GM21576 (cell line): ENCODE data around the gene SMC5.
"Not testable (repeated sequence)": the region's sequence is repeated elsewhere in the genome, so short reads cannot be mapped to it uniquely, and the experiment has no call there.

ENCODE experiments used
- ATAC-seq: cut with Tn5 transposase; IDR thresholded peaks from one replicate; pipeline ENCODE4 v1.9.1; 2021; ENCODE audit warnings: mild to moderate bottlenecking, moderate library complexity; ENCODE audit not compliant: unreplicated experiment

SMC5 gene

GRCh38 chr9:70355801-70356200 lies 97.0 kb downstream of the SMC5 start:
- ATAC-seq: no peak

GRCh38 chr9:70362952-70363351 lies 104.2 kb downstream of the SMC5 start:
- no peak for ATAC-seq

GRCh38 chr9:70363760-70364159 lies 105.0 kb downstream of the SMC5 start:
- no peak for ATAC-seq

GRCh38 chr9:70367305-70367930 lies 108.6 kb downstream of the SMC5 start:
- no peak for ATAC-seq

- no peak for ATAC-seq
These were observed 116.3 kb downstream of the SMC5 start for GRCh38 chr9:70374962-70375618.

- ATAC-seq: no peak
These were observed 123.4 kb downstream of the SMC5 start for GRCh38 chr9:70382046-70382708.

GRCh38 chr9:70382709-70383605 lies 124.2 kb downstream of the SMC5 start:
- ATAC-seq: no peak

- ATAC-seq: no peak
These were observed 126.6 kb downstream of the SMC5 start for GRCh38 chr9:70385426-70385825.

GRCh38 chr9:70387663-70388062 lies 128.9 kb downstream of the SMC5 start:
- no peak for ATAC-seq

- no peak for ATAC-seq
These were observed 130.4 kb downstream of the SMC5 start for GRCh38 chr9:70389188-70389587.

- ATAC-seq: no peak
These were observed 131.0 kb downstream of the SMC5 start for GRCh38 chr9:70389621-70390266.

- no peak for ATAC-seq
These were observed 132.2 kb downstream of the SMC5 start for GRCh38 chr9:70390933-70391341.

- no peak for ATAC-seq
These were observed 133.4 kb downstream of the SMC5 start for GRCh38 chr9:70392189-70392588.

GRCh38 chr9:70392850-70393249 lies 134.1 kb downstream of the SMC5 start:
- no peak for ATAC-seq

- no peak for ATAC-seq
These were observed 136.9 kb downstream of the SMC5 start for GRCh38 chr9:70395652-70396051.

- peak; percentile 99 for ATAC-seq
These were observed 139.4 kb downstream of the SMC5 start for GRCh38 chr9:70398145-70398556.

- ATAC-seq: no peak
These were observed 140.4 kb downstream of the SMC5 start for GRCh38 chr9:70399141-70399540.

GRCh38 chr9:70400107-70400892 lies 141.5 kb downstream of the SMC5 start:
- ATAC-seq: no peak

- not testable (repeated sequence) for ATAC-seq
These were observed 142.5 kb downstream of the SMC5 start for GRCh38 chr9:70401241-70401640.

- ATAC-seq: no peak
These were observed 143.4 kb downstream of the SMC5 start for GRCh38 chr9:70402213-70402612.
